NCI-H774 (cell line): ENCODE results near the gene SERPINF2.
"Not testable (repeated sequence)": the region's sequence is repeated elsewhere in the genome, so short reads cannot be mapped to it uniquely, and the experiment has no call there.

Experiments
- DNase-seq: peaks from one replicate; lab custom pipeline; 2025; lab: John Stamatoyannopoulos, UW

SERPINF2 gene

DNA sequence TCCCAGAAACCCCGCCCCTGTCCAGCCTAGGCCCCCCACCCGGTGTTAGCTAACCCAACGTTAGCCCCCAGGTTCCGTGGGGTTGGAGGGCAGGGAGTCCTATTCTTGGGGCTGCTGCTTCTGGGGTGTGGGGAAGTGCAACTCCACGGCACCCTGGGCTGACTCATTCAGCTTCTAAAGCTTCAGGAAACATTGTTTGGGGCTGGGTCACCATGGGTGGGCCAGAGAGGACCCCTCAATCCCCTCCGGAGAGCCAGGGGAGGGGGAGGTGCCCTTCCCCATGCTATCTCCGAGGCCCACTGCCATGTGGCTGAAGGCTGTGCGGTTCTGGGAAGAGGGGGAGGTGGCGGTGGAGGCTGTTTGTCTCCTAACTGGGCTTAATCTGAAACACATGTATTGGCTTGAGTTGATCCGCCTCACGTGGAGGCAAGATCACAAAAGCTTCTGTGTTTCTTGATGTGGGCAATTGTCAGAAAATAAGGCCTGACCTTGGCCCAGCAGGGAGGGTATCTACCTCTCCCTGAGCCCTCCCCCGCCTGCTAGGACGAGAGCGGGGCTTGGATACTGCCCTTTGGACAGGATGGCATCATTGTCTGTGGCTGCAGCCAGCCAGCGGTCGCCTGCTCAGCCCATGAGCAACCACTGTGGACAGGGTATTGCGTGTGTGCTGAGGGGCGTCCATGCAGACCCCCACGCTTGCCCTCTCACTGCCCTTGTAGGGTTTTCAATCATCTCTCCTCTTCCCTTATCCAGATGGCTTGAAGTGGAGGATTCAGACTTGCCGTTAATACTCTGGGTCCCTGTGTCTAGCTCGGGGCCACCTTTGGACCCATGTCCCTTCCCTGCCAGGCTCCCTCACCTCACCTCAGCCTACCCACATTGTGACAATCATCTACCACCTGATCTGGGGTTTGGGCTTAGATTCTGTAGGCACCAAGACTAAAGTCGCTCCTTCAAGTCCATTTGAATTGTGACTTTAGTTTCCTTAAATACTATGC lies 20.5 kb downstream of the SERPINF2 start:
- DNase-seq: no peak

DNA sequence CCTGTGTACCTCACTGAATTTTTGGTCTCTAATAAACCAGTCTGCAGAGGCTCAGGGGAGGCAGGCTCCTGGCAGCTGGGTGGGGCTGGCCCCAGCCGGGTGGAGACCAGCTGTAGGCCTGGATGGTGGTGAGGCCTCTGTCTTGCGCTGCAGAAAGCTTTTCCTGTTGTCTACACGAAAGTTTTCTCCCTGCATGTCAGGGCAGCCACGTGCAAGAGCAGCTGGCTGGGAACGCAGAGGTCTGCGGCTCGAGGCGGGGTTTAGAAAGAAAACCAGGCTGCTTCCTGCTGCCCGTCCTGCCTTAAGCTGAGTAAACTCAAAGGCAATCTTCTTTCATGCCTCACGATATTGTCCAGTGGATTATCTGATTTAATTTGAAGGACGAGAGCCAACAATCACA lies 21.6 kb downstream of the SERPINF2 start:
- DNase-seq: no peak

DNA sequence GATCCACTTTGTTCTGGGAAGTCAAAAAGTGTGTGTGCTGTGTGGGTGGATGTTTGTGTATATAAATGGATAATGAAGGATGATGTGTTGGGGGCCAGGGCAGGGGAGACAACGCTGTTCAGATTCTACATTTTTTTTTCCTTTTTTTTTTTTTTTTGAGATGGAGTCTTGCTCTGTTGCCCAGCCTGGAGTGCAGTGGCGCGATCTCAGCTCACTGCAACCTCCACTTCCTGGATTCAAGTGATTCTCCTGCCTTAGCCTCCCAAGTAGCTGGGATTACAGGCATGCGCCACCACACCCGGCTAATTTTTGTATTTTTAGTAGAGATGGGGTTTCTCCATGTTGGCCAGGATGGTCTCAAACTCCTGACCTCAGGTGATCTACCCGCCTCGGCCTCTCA lies 22.0 kb downstream of the SERPINF2 start:
- DNase-seq: not testable (repeated sequence)

DNA sequence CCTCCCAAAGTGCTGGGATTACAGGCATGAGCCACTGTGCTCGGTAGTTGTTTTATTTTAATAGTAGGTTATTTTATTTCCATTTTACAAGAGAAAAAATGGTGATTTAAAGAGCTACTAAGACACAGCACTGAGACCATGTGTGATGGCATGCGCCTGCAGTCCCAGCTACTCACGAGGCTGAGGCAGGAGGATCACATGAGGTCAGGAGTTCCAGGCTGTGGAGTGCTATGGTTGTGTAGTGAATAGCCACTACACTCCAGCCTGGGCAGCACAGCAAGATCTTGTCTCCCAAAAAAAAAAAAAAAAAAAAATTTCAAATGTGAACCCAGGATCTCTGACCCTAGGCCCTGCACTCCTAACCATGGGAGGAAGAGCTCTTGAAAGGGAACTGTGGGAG lies 22.9 kb downstream of the SERPINF2 start:
- no peak for DNase-seq

DNA sequence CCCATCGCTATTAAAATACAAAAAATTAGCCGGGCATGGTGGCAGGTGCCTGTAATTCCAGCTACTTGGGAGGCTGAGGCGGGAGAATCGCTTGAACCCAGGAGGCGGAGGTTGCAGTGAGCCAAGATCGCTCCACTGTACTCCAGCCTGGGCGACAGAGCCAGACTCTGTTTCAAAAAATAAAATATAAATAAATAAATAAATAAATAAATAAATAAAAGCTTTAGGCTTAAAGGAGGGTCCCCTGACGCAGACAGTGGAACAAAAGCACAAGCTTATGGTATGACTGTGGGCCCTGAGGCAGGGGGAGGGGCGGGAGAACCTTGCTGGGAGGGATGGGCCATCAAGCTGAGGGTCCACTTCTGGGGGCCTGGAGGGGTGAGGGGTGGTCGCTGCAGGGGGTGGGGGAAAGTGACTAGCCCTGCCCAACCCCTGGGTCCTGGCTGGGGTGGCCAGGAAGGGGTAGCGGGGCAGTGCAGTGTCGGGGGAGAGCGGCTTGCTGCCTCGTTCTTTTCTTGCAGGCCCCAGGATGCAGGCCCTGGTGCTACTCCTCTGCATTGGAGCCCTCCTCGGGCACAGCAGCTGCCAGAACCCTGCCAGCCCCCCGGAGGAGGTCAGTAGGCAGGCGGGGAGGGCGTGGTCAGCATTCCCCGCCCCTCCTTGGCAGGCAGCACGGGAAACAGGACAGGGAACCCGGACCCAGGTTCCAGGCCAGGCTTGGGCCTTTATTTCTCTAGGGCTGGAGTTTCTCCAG lies 23.9 kb downstream of the SERPINF2 start:
- DNase-seq: no peak

DNA sequence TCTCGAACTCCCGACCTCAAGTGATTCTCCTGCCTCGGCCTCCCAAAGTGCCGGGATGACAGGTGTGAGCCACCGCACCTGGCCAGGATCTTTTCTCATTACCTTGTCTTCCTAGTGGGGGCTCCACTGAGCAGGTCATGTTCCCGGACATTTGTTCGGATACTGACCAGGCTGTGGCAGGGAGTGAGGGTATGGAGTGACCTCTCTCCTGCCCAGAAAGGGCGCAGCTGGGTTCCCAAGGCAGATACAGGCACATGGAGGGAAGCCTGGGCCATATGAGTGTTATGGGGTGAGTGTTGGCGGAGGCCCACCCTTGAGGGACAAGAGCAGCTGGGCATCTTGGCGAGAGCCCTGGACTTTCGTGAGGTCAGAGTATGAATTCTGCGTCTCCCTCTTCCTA lies 24.7 kb downstream of the SERPINF2 start:
- no peak for DNase-seq

DNA sequence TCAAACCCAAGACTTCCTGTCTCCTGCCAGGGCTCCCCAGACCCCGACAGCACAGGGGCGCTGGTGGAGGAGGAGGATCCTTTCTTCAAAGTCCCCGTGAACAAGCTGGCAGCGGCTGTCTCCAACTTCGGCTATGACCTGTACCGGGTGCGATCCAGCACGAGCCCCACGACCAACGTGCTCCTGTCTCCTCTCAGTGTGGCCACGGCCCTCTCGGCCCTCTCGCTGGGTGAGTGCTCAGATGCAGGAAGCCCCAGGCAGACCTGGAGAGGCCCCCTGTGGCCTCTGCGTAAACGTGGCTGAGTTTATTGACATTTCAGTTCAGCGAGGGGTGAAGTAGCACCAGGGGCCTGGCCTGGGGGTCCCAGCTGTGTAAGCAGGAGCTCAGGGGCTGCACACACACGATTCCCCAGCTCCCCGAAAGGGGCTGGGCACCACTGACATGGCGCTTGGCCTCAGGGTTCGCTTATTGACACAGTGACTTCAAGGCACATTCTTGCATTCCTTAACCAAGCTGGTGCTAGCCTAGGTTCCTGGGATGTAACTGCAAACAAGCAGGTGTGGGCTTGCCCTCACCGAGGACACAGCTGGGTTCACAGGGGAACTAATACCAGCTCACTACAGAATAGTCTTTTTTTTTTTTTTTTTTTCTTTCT lies 27.3 kb downstream of the SERPINF2 start:
- DNase-seq: no peak

DNA sequence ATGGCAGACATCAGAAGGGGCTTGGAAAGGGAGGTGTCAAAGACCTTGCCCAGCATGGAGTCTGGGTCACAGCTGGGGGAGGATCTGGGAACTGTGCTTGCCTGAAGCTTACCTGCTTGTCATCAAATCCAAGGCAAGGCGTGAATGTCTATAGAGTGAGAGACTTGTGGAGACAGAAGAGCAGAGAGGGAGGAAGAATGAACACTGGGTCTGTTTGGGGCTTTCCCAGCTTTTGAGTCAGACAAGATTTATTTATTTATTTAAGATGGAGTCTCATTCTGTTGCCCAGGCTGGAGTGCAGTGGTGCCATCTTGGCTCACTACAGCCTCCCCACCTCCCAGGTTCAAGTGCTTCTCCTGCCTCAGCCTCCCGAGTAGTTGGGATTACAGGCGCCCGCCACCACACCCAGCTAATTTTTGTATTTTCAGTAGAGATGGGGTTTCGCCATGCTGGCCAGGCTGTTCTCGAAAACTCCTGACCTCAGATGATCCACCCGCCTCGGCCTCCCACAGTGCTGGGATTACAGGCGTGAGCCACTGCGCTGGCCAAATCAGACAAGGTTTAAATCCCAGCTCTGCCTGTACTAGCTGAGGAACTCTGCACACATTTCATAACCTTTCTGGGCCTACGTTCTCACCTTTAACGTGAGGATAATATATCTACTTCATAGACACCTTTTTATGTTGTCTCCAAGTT lies 30.5 kb downstream of the SERPINF2 start:
- DNase-seq: not testable (repeated sequence)

DNA sequence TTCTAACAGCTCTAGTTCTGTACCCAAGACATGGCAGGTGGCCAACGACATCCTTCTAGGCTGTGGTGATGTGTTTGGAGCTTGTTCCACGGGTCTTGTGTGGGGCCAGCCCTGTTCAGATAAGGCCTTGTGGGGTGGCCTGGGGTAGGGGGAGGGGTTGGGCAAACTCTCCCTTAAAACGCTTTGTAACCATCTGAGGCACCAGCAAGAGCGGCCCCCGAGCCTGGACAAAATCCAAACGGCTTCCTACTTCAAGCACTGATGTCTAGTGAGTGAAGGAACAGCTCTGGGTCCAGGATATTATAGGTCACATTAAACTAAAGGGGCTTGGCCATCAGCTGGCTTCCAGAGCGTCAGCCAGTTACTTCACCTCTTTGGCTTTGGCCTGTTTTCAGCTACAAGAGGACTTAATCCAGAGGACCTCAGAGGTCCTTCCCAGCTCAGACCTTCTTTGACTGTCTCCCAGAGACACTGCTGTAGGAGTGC lies 31.1 kb downstream of the SERPINF2 start:
- no peak for DNase-seq

DNA sequence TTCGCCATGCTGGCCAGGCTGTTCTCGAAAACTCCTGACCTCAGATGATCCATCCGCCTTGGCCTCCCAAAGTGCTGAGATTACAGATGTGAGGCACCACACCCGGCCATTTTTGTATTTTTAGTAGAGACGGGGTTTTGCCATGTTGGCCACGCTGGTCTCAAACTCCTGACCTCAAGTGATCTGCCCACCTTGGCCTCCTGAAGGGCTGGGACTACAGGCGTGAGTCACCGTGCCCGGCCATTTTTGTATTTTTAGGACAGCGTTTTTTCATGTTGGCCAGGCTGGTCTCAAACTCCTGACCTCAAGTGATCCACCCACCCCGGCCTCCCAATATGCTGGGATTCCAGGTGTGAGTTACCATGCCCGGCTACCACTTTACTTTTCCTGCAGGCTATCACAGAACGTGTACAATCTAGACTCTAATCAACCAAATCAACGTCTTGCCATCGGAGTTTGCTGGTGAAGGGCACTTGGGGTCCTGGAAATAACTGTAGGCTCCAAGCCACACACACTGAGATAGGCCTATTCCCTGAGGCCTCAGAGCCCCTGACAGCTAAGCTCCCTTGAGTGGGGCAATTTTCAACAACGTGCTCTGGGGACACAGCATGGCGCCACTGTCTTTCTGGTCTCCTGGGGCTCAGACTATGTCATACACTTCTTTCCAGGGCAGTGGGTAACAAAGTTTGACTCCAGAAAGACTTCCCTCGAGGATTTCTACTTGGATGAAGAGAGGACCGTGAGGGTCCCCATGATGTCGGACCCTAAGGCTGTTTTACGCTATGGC lies 31.9 kb downstream of the SERPINF2 start:
- DNase-seq: no peak

DNA sequence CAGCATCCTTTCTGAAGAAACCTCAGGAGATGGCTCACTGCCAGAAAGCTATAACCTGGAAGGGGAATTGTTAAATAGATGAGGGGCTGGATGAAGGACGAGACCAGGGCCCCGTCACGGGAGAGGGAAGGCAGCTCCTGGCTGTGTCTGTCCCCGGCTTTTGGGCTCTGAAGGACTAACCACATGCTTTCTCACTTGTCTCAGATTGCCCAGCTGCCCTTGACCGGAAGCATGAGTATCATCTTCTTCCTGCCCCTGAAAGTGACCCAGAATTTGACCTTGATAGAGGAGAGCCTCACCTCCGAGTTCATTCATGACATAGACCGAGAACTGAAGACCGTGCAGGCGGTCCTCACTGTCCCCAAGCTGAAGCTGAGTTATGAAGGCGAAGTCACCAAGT lies 33.7 kb downstream of the SERPINF2 start:
- no peak for DNase-seq

DNA sequence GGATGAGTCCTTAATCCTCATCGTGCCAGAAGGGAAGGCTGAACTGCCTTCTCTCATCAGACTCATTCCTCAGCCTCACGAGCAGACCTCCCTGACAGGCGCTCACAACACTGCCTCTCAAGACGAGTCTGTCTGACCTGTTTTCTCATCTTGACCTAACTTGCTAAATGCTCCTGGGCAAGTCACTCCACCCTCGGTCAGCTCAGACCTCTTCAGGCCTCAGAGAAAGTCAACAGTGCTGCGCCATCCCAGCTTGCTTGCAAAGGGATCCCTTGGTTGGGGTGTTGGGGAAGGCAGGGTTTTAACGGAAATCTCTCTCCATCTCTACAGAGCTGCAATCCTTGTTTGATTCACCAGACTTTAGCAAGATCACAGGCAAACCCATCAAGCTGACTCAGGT lies 34.2 kb downstream of the SERPINF2 start:
- DNase-seq: no peak

DNA sequence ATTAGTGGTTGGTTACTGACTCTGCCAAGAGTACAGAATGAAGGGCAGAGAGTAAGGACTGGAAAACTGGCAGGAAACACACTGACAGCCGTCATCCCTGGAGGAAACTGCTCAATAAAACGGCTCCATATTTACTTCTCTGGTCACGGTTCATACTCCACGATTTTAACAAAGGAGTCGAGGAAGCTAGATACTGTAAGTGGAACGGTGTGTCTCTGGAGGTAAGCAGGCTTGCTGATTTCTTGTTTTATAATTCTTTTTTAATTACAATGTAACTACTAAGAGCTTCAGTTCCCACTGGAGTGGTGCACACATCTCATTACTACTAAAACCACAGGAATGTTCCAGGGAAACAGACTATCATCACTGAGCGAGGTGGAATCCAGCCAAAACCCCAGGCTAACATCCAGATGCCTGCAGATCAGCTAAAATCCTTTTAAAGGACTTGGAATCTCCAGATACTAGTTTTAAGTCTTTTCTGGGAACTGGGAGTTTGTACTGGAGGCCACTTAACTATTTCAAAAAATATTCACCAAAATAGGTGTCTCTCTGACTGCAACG lies 37.0 kb downstream of the SERPINF2 start:
- no peak for DNase-seq

DNA sequence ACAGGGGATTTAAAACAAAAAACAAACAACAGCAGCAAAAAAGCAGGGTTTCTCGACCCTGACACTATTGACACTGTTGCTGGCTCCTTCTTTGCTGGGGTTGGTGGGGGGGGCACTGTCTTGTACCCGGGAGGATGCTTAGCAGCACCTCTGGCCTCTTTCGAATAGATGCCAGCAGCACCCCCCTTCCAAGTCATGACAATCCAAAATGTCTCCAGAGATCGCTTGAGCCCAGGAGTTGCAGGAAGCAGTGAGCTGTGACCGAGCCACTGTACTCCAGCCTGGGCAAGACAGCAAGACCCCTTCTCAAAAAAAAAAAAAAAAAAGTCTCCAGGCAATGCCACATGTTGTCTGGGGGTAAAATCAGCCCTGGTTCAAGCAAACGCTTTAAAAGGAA lies 39.5 kb downstream of the SERPINF2 start:
- no peak for DNase-seq

DNA sequence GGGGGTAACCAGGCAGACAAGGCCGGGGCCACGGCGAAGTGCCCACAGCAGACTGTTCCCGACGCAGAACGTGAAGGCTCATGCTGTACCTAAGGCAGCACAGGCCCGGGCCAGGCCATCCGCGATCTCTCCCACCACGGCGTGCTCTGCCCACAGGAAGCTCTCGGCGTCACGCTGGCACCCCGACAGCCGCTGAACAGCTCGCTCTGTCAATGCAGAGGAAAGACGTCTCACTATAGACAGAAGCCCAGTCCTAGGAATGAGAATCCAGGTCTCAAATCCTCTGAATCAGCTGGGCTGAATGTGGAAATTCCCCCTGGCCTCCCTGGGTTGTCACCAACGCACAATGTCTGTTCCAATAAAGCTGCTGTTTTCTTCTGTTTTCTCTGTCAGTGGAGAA lies 40.6 kb downstream of the SERPINF2 start:
- no peak for DNase-seq

DNA sequence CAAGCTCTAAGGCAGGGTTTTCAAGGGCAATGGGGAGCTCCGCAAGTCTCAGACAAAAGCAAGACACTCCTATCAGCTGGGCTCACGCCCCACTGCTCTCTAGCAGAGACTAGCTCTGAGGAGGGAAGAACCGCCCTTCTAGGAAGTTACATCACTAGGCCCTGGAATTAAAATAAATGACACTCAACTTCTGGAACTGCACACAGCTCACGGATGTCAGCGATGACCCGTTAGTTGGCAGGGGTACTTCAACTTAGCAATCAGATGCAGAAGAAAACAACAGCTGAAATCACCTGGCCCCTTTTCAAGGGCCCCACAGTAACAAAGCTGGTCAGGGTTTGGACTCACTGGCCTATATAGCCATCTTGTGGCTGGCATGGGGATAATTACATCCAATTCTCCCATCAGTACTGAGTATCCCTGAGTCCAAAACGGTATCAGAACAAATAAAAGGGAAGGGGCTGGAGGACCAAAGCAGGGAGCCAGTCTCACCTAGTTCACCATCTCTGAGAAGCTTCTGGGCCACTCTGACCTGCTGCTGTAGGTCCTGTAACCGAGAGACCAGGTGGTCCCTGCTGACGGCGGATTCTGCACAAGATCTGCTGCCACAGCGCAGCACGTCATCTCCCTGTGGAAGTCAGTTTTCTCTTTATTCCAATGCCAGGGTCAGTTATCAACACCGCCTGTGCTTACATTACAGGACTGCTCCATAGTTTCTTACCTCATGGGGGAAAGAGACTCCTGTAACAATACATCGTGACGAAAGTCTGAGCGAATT lies 41.4 kb downstream of the SERPINF2 start:
- no peak for DNase-seq

DNA sequence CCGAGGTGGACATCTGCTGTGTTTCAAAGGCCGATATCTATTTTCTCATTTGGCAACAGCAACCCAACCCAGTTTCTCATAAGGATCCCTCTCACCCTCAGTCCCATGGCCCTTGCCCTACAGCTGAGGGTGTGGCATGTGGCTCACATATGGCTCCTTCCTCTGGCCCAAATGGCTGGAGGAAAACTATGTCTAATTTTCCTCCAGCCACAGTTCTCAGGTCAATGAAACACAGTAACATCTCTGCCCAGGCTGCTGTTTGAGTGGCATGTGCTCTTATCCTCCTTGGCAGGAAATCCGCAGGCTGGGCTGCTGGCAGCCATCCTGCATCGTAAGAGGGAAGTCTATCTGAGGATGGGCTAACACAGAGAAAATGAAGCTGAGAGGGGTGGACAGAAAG lies 43.3 kb downstream of the SERPINF2 start:
- no peak for DNase-seq

DNA sequence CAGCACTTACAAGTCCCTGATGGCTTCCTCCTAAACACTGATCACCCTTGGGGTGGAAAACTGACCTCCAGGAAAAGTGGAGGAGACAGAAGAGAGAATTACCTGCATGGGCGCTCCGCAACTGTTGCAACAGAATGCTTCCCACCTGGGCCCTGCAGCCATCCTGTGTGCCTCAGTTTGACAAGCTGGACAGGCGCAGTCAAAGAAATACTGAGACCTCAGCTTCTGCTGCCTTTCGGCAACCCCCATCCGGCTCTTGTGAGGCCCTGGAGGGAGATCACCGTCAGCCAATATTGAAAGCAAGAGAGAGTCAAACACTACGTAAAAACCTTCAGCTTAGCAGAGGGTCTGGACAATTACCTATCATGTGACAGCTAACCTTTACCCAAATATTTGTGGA lies 44.0 kb downstream of the SERPINF2 start:
- DNase-seq: no peak

DNA sequence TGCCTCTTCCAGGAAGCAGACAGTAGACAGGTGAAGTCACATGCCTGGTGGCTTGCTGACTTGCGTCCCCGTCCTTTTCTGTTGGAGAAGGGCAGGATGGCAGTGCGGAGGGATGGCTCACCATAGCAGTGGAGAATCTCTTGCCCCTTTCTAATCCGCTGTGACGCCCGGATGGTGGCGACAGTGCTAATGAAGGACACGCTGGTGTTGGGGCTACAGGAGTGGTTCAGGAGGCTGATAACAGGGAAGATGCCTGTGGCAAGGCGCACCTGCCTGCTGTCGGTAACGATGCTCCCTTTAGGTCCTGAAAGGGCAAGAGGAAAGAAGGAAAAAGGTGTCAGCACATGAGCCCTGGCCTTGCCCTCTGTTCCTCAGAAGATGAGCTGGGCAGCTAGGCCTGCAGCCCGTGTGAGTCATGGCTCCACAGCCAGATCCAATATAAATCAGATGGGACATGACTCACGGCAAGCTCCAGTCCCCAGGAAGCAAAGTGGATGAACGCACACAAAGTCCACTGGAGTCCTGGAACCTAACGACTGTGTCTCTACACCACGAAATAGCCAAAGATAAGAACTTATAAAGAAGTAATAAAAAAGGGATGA lies 44.7 kb downstream of the SERPINF2 start:
- no peak for DNase-seq

DNA sequence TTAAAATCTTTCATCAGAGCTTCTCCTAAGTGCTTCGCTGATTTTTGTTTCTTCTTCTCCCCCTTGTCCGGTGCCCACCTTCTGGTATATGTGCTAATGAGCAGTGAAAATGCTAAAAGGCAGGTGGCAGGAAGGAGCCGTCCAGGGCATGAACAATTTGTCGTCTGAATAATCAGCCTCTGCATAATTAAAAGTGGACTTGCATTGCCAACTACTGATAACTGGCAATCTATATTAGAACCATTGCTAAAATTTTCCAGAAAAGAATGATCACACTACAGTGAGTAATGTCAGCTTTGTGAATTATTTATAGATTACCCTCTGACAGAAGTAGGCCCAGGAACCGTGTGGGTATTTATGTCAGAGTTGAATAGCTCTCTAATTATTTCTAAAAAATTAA lies 47.3 kb downstream of the SERPINF2 start:
- DNase-seq: no peak
